HCT116 (cell line): ENCODE data around the gene FIP1L1.

Experiments used
- CTCF ChIP-seq, 3 experiments: fragments of 200-600 bp in 1 of 3; sonication (generic) in 1 of 3; IDR thresholded peaks in 2 of 3; conservative IDR thresholded peaks in 1 of 3; 2 replicates each; pipeline ENCODE4 v1.5.1; 2012 to 2017; ENCODE audit warnings: low read depth in 2 of 3, low read length in 2 of 3, antibody characterized with exemption in 1 of 3, borderline replicate concordance in 1 of 3, control low read depth in 1 of 3, mild to moderate bottlenecking in 1 of 3, mixed read lengths in 1 of 3, mixed run types in 1 of 3, moderate library complexity in 1 of 3; ENCODE audit not compliant: insufficient read depth in 1 of 3
- ELF1 ChIP-seq: IDR thresholded peaks from 2 replicates; pipeline ENCODE4 v1.6.1; 2012; ENCODE audit warnings: low read depth, borderline replicate concordance
- EZH2 ChIP-seq: fragments of 200-600 bp; sonication (generic); IDR thresholded peaks from 2 replicates; pipeline ENCODE4 v1.6.1; 2017; ENCODE audit warnings: antibody characterized with exemption, mixed run types
- EZH2phosphoT487 ChIP-seq: fragments of 200-600 bp; IDR thresholded peaks from 2 replicates; pipeline ENCODE4 v1.6.1; 2018; ENCODE audit warnings: antibody characterized with exemption, borderline replicate concordance
- JUND ChIP-seq: IDR thresholded peaks from 2 replicates; pipeline ENCODE4 v1.6.1; 2012
- YY1 ChIP-seq: IDR thresholded peaks from 2 replicates; pipeline ENCODE4 v1.6.1; 2011; ENCODE audit warnings: low read length, low read depth, moderate library complexity, mild to moderate bottlenecking; ENCODE audit not compliant: insufficient replicate concordance; ENCODE audit errors: extremely low read depth
- ZFX ChIP-seq: fragments of 450-650 bp; IDR thresholded peaks from 2 replicates; pipeline ENCODE4 v1.6.1; 2017
- TF ChIP-seq, protein P1 (sequence below): IDR thresholded peaks from 2 replicates; pipeline ENCODE4 v1.6.1; 2011; ENCODE audit warnings: mild to moderate bottlenecking, low read length, moderate library complexity; ENCODE audit not compliant: insufficient replicate concordance; ENCODE audit errors: extremely low read depth

- TF ChIP-seq CTCF (IDR thresholded peaks at IDR 0.05 in 2 of 3, conservative IDR thresholded peaks at IDR 0.05 in 1 of 3; ENCODE audit: borderline replicate concordance in 1 of 3, insufficient read depth in 1 of 3, low read depth in 2 of 3, low read length in 2 of 3) = peak; percentile 26 to 76 (median 71); a peak in 5 of 6 replicates
- TF ChIP-seq ELF1 = no peak
- no peak for TF ChIP-seq JUND
- no peak for TF ChIP-seq YY1
- TF ChIP-seq, protein P1, sequence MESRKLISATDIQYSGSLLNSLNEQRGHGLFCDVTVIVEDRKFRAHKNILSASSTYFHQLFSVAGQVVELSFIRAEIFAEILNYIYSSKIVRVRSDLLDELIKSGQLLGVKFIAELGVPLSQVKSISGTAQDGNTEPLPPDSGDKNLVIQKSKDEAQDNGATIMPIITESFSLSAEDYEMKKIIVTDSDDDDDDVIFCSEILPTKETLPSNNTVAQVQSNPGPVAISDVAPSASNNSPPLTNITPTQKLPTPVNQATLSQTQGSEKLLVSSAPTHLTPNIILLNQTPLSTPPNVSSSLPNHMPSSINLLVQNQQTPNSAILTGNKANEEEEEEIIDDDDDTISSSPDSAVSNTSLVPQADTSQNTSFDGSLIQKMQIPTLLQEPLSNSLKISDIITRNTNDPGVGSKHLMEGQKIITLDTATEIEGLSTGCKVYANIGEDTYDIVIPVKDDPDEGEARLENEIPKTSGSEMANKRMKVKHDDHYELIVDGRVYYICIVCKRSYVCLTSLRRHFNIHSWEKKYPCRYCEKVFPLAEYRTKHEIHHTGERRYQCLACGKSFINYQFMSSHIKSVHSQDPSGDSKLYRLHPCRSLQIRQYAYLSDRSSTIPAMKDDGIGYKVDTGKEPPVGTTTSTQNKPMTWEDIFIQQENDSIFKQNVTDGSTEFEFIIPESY = no peak
- no peak for TF ChIP-seq EZH2
- TF ChIP-seq EZH2phosphoT487 = no peak
- TF ChIP-seq ZFX = no peak
These were observed 113.7 kb downstream of the FIP1L1 start for GRCh38 chr4:53490965-53491622.
